ENCODE measurements around the gene SCTR. TPM values are rescaled to one million over a fixed set of nuclear protein-coding genes. Genes with fewer than 3 reads are reported as not detected.

SCTR gene
- total RNA-seq, 1 donor from 2014 or later: not detected

- Mint-ChIP-seq H3K4me1 (peaks cover 4% of the 10 kb centered on the region), H3K36me3 (ENCODE audit: low read depth) (no peaks in the 10 kb centered on the region), H3K27me3 (peaks cover 6% of the 10 kb centered on the region), H3K4me3 (no peak overlapping the region), H3K9me3 (no peaks in the 10 kb centered on the region), H3K27ac (no peak overlapping the region)
- intact Hi-C loops (cut with micrococcal nuclease): no loop called here
- DNase-seq: no peak
Measured at GRCh38 chr2:119448427-119449141, 75.7 kb downstream of the SCTR start.

DNA sequence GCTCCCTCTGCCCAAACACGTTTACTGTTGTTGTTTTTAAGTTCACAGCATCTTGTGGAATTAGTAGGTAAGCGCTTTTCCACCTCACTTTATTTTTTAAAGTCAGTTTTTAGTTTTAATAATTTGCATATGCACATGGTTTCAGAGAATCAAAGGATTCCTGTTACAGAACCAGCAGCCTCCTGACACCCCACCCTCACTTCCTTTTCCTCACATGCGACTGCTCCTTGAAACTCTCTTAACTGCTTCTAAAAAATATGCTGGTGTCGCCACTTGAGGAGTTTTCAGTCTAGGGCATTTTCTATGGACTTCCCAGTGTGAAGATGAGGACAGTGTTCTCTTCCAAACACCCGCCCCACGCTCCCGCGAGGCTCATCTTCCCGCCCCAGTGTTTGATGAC, 78.2 kb downstream of the SCTR start:
- peaks cover 4% of the 10 kb centered on the region for H3K4me1 Mint-ChIP-seq
- no peak overlapping the region for H3K4me3 Mint-ChIP-seq
- DNase-seq: no peak
- H3K27me3 Mint-ChIP-seq: peaks cover 4% of the 10 kb centered on the region
- H3K36me3 Mint-ChIP-seq (ENCODE audit: low read depth): no peaks in the 10 kb centered on the region
- H3K9me3 Mint-ChIP-seq: no peaks in the 10 kb centered on the region
- H3K27ac Mint-ChIP-seq: no peak overlapping the region
- intact Hi-C loops (cut with micrococcal nuclease): no loop called here

GRCh38 chr2:119442850-119443249, 81.4 kb downstream of the SCTR start:
- H3K36me3 Mint-ChIP-seq (ENCODE audit: low read depth): no peaks in the 10 kb centered on the region
- peaks cover 2% of the 10 kb centered on the region for H3K27me3 Mint-ChIP-seq
- no peak overlapping the region for H3K27ac Mint-ChIP-seq
- DNase-seq: no peak
- peaks cover 2% of the 10 kb centered on the region for H3K4me1 Mint-ChIP-seq
- H3K9me3 Mint-ChIP-seq: no peaks in the 10 kb centered on the region
- intact Hi-C loops (cut with micrococcal nuclease): no loop called here
- no peak overlapping the region for H3K4me3 Mint-ChIP-seq

- intact Hi-C loops (cut with micrococcal nuclease): no loop called here
- H3K36me3 Mint-ChIP-seq (ENCODE audit: low read depth): no peaks in the 10 kb centered on the region
- no peak overlapping the region for H3K4me3 Mint-ChIP-seq
- no peaks in the 10 kb centered on the region for H3K9me3 Mint-ChIP-seq
- H3K4me1 Mint-ChIP-seq: peaks cover 2% of the 10 kb centered on the region
- DNase-seq: no peak
- H3K27ac Mint-ChIP-seq: no peak overlapping the region
- H3K27me3 Mint-ChIP-seq: peaks cover 2% of the 10 kb centered on the region
Measured at GRCh38 chr2:119442226-119442619, 82.1 kb downstream of the SCTR start.

DNA sequence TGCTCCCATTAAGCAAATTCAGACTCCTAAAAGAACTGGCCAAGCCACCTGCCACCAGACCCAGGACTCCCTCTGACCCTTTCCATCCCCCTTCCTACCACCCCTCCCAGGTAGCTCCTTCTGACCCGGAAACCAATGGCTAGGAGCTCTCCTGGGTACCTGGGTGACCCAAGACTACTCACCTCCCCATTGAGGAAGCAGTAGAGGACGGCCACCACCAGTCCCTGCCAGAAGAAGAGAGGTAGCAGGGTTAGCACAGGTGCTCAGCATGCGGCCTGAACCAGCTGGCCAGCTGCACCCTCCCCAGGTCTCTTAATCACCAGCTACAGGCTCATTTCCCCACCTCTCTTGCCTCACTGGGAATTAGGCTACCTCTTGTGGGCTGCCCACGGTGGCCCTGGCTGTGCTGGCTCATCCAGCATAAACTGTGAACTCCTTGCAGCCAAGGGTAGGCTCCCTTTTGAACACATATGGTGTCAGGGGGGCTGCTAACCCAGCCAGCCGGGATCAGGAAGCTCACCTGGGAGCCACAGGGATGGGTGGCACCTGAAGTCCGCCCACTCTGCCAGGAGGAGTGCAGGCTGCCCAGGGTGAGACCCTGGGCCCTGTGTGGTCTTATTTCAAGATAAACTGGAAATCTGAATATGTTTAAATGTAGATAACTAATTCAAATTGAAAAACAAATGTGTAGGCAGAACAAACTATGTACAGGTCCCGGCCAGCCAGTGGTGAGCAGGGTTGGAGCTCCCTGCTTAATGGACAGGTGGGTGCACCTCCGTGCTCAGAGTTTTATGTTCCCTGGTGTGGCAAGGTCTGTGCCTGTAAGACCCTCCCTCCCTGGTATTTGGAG, 82.7 kb downstream of the SCTR start:
- Mint-ChIP-seq H3K4me1 (peaks cover 2% of the 10 kb centered on the region), H3K27me3 (no peaks in the 10 kb centered on the region), H3K9me3 (no peaks in the 10 kb centered on the region), H3K27ac (no peak overlapping the region), H3K36me3 (ENCODE audit: low read depth) (no peaks in the 10 kb centered on the region), H3K4me3 (no peak overlapping the region)
- no peak for DNase-seq
- intact Hi-C loops (cut with micrococcal nuclease): no loop called here

GRCh38 chr2:119440873-119441272, 83.4 kb downstream of the SCTR start:
- intact Hi-C loops (cut with micrococcal nuclease): no loop called here
- DNase-seq: no peak
- Mint-ChIP-seq H3K9me3 (no peaks in the 10 kb centered on the region), H3K36me3 (ENCODE audit: low read depth) (no peaks in the 10 kb centered on the region), H3K4me3 (no peak overlapping the region), H3K4me1 (no peaks in the 10 kb centered on the region), H3K27me3 (no peaks in the 10 kb centered on the region), H3K27ac (no peak overlapping the region)

DNA sequence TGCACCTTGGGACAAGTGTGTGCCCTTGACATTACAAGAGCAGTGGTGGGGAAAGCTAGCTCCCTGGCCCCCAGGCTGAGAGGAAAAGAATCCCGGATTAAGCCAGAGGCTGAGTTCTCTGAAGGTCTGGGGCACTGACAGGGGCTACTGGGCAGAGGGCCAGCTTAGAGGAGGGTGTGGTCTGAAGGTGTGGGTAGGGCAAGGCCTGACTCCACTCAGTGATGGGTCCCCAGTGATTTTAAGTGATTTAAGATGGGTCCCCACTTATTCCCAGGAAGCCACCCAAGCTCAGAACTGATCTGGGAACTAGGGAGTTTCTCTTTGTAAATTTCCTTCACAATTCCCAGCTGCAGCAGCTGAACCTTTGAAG, 83.8 kb downstream of the SCTR start:
- no peak for DNase-seq
- no peak overlapping the region for H3K4me3 Mint-ChIP-seq
- H3K27ac Mint-ChIP-seq: no peak overlapping the region
- H3K36me3 Mint-ChIP-seq (ENCODE audit: low read depth): no peaks in the 10 kb centered on the region
- intact Hi-C loops (cut with micrococcal nuclease): no loop called here
- no peaks in the 10 kb centered on the region for H3K9me3 Mint-ChIP-seq
- peaks cover 3% of the 10 kb centered on the region for H3K27me3 Mint-ChIP-seq
- no peaks in the 10 kb centered on the region for H3K4me1 Mint-ChIP-seq

GRCh38 chr2:119439574-119440500, 84.4 kb downstream of the SCTR start:
- H3K27ac Mint-ChIP-seq: no peak overlapping the region
- H3K4me3 Mint-ChIP-seq: no peak overlapping the region
- no peaks in the 10 kb centered on the region for H3K36me3 Mint-ChIP-seq (ENCODE audit: low read depth)
- intact Hi-C loops (cut with micrococcal nuclease): no loop called here
- H3K27me3 Mint-ChIP-seq: peaks cover 4% of the 10 kb centered on the region
- no peak for DNase-seq
- no peaks in the 10 kb centered on the region for H3K4me1 Mint-ChIP-seq
- H3K9me3 Mint-ChIP-seq: no peaks in the 10 kb centered on the region

GRCh38 chr2:119438726-119439284, 85.5 kb downstream of the SCTR start:
- no peaks in the 10 kb centered on the region for H3K9me3 Mint-ChIP-seq

GRCh38 chr2:119438128-119438656, 86.1 kb downstream of the SCTR start:
- no peaks in the 10 kb centered on the region for H3K4me1 Mint-ChIP-seq
- H3K36me3 Mint-ChIP-seq (ENCODE audit: low read depth): no peaks in the 10 kb centered on the region
- peaks cover 9% of the 10 kb centered on the region for H3K27me3 Mint-ChIP-seq
- no peaks in the 10 kb centered on the region for H3K9me3 Mint-ChIP-seq
- DNase-seq: no peak
- intact Hi-C loops (cut with micrococcal nuclease): no loop called here
- H3K4me3 Mint-ChIP-seq: no peak overlapping the region
- H3K27ac Mint-ChIP-seq: no peak overlapping the region

More at GRCh38 chr2:119438726-119439284, 85.5 kb downstream of the SCTR start:
- Mint-ChIP-seq H3K4me3 (no peak overlapping the region), H3K4me1 (no peaks in the 10 kb centered on the region), H3K36me3 (ENCODE audit: low read depth) (no peaks in the 10 kb centered on the region), H3K27me3 (peaks cover 6% of the 10 kb centered on the region), H3K27ac (no peak overlapping the region)
- DNase-seq: no peak
- intact Hi-C loops (cut with micrococcal nuclease): no loop called here

- no peak overlapping the region for H3K4me3 Mint-ChIP-seq
- no peaks in the 10 kb centered on the region for H3K9me3 Mint-ChIP-seq
- intact Hi-C loops (cut with micrococcal nuclease): no loop called here
- H3K4me1 Mint-ChIP-seq: peaks cover under 1% of the 10 kb centered on the region
- DNase-seq: no peak
- peaks cover 19% of the 10 kb centered on the region for H3K27me3 Mint-ChIP-seq
- no peaks in the 10 kb centered on the region for H3K36me3 Mint-ChIP-seq (ENCODE audit: low read depth)
- H3K27ac Mint-ChIP-seq: no peak overlapping the region
Measured at GRCh38 chr2:119436993-119437772, 87.1 kb downstream of the SCTR start.

DNA sequence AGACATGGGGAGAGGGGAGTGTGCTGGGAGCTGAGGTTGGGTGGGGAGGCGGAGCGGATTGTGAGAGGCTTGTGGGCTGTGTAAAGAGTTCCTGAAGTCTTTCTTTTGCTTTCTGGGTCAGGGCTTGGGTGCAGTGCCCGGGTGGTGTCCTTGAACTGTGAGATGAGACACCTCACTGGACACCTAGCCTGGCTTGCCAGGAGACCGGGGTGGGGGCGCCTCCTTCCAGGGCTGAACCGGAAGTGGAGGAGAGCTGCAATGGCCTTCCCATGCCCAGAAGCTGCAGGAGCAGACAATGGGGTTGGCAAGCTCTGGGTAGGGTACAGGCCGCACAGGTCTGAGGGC, 88.4 kb downstream of the SCTR start:
- H3K9me3 Mint-ChIP-seq: no peaks in the 10 kb centered on the region
- H3K36me3 Mint-ChIP-seq (ENCODE audit: low read depth): no peaks in the 10 kb centered on the region
- H3K27me3 Mint-ChIP-seq: peaks cover 25% of the 10 kb centered on the region
- no peak overlapping the region for H3K4me3 Mint-ChIP-seq
- no peak for DNase-seq
- H3K27ac Mint-ChIP-seq: no peak overlapping the region
- intact Hi-C loops (cut with micrococcal nuclease): no loop called here
- peaks cover 3% of the 10 kb centered on the region for H3K4me1 Mint-ChIP-seq

All from activated CD4-positive, alpha-beta T cell treated with anti-CD3 and anti-CD28 coated beads, Interleukin-2, amount 10 ng/mL, durations not matched to agents 24 days and 14 days (primary cell).